HEK293 (cell line): ENCODE results near the gene RGL4.
A peak's percentile ranks its signal among the peaks of the same experiment; 100 is the strongest.

ENCODE experiments used
- CTCF ChIA-PET: fragments of 350-600 bp; formaldehyde crosslinking; extraction: SDS; loops from one replicate; lab custom pipeline; 2021; ENCODE audit warnings: antibody characterized with exemption; lab: Yijun Ruan, JAX
- POLR2A ChIA-PET: fragments of 300-600 bp; formaldehyde crosslinking; extraction: SDS; loops from one replicate; lab custom pipeline; 2020; ENCODE audit warnings: antibody characterized with exemption, inconsistent platforms; lab: Yijun Ruan, JAX
- H3K27ac ChIP-seq: fragments of 200-500 bp; sonication (Bioruptor generic); 2 replicates; pipeline ENCODE4 v1.5.1; 2014; ENCODE audit warnings: low read depth, low read length, control low read depth, inconsistent platforms; ENCODE audit errors: extremely low read depth
- H3K36me3 ChIP-seq, 2 experiments: fragments of 200-500 bp in 1 of 2; sonication (Bioruptor generic) in 1 of 2; 1 replicate in 1 of 2; 2 replicates in 1 of 2; pipeline ENCODE4 v1.5.1; 2014 to 2017; ENCODE audit warnings: inconsistent platforms in 2 of 2, low read length in 2 of 2; ENCODE audit not compliant: control insufficient read depth in 2 of 2, insufficient read depth in 1 of 2
- H3K4me1 ChIP-seq: fragments of 200-500 bp; sonication (Bioruptor generic); 2 replicates; pipeline ENCODE4 v1.5.1; 2014; ENCODE audit warnings: mild to moderate bottlenecking, low read length, inconsistent platforms; ENCODE audit not compliant: control insufficient read depth, insufficient read depth
- H3K4me3 ChIP-seq: 2 replicates; pipeline ENCODE4 v1.5.1; 2011; ENCODE audit warnings: low read depth, mild to moderate bottlenecking, control low read depth, low read length, moderate library complexity
- H3K9me3 ChIP-seq: fragments of 200-500 bp; sonication (Bioruptor generic); 2 replicates; pipeline ENCODE4 v1.5.1; 2014; ENCODE audit warnings: low read depth, low read length, inconsistent platforms; ENCODE audit not compliant: control insufficient read depth, insufficient read depth
- EGR2 ChIP-seq: fragments of 450-650 bp; formaldehyde crosslinking; IDR thresholded peaks from 2 replicates; pipeline ENCODE4 v1.5.1; 2016; ENCODE audit warnings: low read depth, missing biosample characterization, missing genetic modification characterization
- HOXC10 ChIP-seq: sonication (generic); formaldehyde crosslinking; IDR thresholded peaks from 2 replicates; pipeline ENCODE4 v1.8.1; 2023; ENCODE audit warnings: mild to moderate bottlenecking, missing genetic modification reagents
- KLF9 ChIP-seq: fragments of 450-650 bp; formaldehyde crosslinking; IDR thresholded peaks from 2 replicates; pipeline ENCODE4 v1.5.1; 2016; ENCODE audit warnings: missing biosample characterization, missing genetic modification characterization, low read depth
- OSR2 ChIP-seq: fragments of 450-650 bp; formaldehyde crosslinking; IDR thresholded peaks from 2 replicates; pipeline ENCODE4 v1.5.1; 2016; ENCODE audit warnings: missing biosample characterization, missing genetic modification characterization
- ZFP41 ChIP-seq: fragments of 450-650 bp; formaldehyde crosslinking; IDR thresholded peaks from 2 replicates; pipeline ENCODE4 v1.5.1; 2016; ENCODE audit warnings: missing biosample characterization, missing genetic modification characterization, borderline replicate concordance
- ZNF10 ChIP-seq: fragments of 450-650 bp; formaldehyde crosslinking; IDR thresholded peaks from 2 replicates; pipeline ENCODE4 v1.5.1; 2017; ENCODE audit warnings: missing biosample characterization, missing genetic modification characterization
- ZNF146 ChIP-seq: fragments of 450-650 bp; formaldehyde crosslinking; IDR thresholded peaks from 2 replicates; pipeline ENCODE4 v1.5.1; 2016; ENCODE audit warnings: missing biosample characterization, missing genetic modification characterization
- ZNF174 ChIP-seq: fragments of 450-650 bp; formaldehyde crosslinking; IDR thresholded peaks from 2 replicates; pipeline ENCODE4 v1.5.0; 2017; ENCODE audit warnings: missing biosample characterization, mild to moderate bottlenecking, missing genetic modification characterization
- ZNF18 ChIP-seq: fragments of 450-650 bp; formaldehyde crosslinking; IDR thresholded peaks from 2 replicates; pipeline ENCODE4 v1.5.1; 2016; ENCODE audit warnings: missing biosample characterization, missing genetic modification characterization
- ZNF221 ChIP-seq: fragments of 450-650 bp; formaldehyde crosslinking; IDR thresholded peaks from 2 replicates; pipeline ENCODE4 v1.5.1; 2017; ENCODE audit warnings: missing biosample characterization, missing genetic modification characterization, borderline replicate concordance
- ZNF423 ChIP-seq: fragments of 450-650 bp; formaldehyde crosslinking; IDR thresholded peaks from 2 replicates; pipeline ENCODE4 v1.5.1; 2016; ENCODE audit warnings: missing biosample characterization, missing genetic modification characterization
- ZNF473 ChIP-seq: fragments of 450-650 bp; formaldehyde crosslinking; IDR thresholded peaks from 2 replicates; pipeline ENCODE4 v1.5.1; 2017; ENCODE audit warnings: missing biosample characterization, missing genetic modification characterization
- ZNF560 ChIP-seq: fragments of 450-650 bp; formaldehyde crosslinking; IDR thresholded peaks from 2 replicates; pipeline ENCODE4 v1.5.1; 2017; ENCODE audit warnings: missing biosample characterization, missing genetic modification characterization, borderline replicate concordance
- ZNF626 ChIP-seq: fragments of 450-650 bp; sonication (Bioruptor Pico); formaldehyde crosslinking; IDR thresholded peaks from 2 replicates; pipeline ENCODE4 v1.5.1; 2018; ENCODE audit warnings: missing biosample characterization, missing genetic modification characterization, inconsistent platforms
- ZNF692 ChIP-seq: fragments of 450-650 bp; formaldehyde crosslinking; IDR thresholded peaks from 2 replicates; pipeline ENCODE4 v1.5.1; 2016; ENCODE audit warnings: missing biosample characterization, missing genetic modification characterization
- ZSCAN23 ChIP-seq: fragments of 450-650 bp; formaldehyde crosslinking; IDR thresholded peaks from 2 replicates; pipeline ENCODE4 v1.5.1; 2016; ENCODE audit warnings: missing biosample characterization, missing genetic modification characterization

The RGL4 gene

GRCh38 chr22:23713696-23714595, 23.1 kb downstream of the RGL4 start:
- CTCF ChIA-PET = interaction anchor here (1.0 kb wide), 1 partner anchor 136 kb away, joined by 4 read pairs; no protein-coding TSS in a partner anchor
- Histone ChIP-seq H3K36me3 (peaks cover 31 to 62% of the 10 kb centered on the region in 2 experiments), H3K9me3 (no peaks in the 10 kb centered on the region), H3K4me3 (no peak overlapping the region), H3K4me1 (no peaks in the 10 kb centered on the region), H3K27ac (no peak overlapping the region)
- POLR2A ChIA-PET = interaction anchor here (1.5 kb wide), 1 partner anchor 143 kb away, joined by 5 read pairs; the partner anchor contains the start of gene SLC2A11
- TF ChIP-seq ZNF423 (tag by site-specific recombination) (no peak), ZFP41 (tag by site-specific recombination) (no peak), ZNF626 (tag by site-specific recombination) (no peak), ZNF174 (tag by site-specific recombination) (no peak), ZNF692 (tag by site-specific recombination) (no peak), ZNF560 (tag by site-specific recombination) (no peak), ZNF18 (tag by site-specific recombination) (no peak), ZNF221 (tag by site-specific recombination) (no peak)

DNA sequence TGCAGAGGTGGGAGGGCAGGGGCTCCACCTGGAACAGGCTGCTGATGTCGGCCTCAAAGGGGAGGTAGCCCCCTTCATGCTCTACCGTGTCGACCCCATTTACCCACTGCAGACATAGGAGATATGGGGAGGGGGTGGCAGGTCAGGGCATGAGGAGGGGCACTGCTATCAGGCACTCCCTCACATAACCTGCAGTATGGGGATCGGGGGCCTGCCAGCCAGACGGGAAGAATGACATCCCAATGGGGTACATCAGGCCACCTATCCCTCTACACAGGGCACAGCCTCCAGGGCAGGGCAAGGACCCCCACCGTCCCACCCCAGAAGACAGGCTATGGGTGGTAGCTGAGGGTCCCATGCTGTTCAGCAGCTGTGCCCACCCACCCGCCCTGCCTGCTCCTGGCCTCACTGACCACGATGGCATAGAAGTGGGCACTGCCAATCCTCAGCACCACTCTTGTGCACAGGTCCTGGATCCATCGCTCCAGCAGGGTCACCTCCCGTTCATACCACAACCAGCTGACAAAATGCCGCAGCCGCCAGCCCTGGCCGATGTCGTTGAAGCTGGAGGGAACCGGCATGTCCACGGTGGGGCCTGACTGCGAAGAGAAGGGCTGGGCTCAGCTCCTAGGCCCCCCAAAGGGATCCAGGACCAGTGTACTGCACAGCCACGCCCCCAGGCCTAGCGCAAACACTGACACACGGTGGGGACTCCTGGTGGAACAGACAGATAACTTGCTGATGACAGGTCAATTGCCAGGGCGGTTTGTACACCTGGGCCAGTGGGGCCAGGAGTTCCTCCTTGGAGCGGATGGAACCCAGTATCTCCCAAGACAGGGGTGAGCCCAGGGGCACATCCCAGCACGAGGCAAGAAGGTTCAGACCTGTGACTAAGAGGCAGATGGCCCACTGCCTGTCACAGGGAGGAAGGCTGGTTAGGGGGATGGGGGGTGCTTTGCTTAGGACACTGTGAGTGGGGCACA, 24.1 kb downstream of the RGL4 start:
- no peak overlapping the region for H3K27ac ChIP-seq
- CTCF ChIA-PET = no interaction called here

DNA sequence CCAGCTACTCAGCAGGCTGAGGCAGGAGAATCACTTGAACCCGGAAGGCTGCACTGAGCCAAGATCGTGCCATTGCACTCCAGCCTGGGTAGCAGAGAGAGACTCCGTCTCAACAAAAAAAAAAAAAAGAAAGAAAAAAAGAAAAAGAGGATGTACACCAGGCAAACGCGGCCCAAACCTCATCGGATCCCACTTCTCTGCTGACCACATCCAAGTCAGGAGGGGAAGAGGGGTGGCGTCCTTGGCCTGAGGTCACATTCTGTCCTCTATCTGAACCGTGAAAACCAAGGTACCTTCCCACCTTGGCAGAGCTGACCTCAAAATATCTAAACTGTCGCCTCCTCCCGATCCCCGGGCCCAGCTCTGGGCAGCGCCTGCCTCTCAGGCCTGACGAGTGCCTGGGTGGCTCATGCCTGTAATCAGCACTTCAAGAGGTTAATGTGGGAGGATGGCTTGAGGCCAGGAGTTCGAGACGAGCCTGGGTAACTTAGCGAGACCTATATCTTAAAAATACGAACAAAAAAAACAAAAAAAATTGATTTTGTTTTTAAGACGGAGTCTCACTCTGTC, 25.1 kb downstream of the RGL4 start:
- TF ChIP-seq OSR2 (no peak), ZSCAN23 (no peak), EGR2 (tag by site-specific recombination) (0 out of 2 replicates have a peak, but pooled peaks have one; percentile 24)
- ChIA-PET CTCF (no interaction called here), POLR2A (interaction anchor here (1.0 to 1.2 kb wide), 3 partner anchors 35 to 178 kb away, joined by 3 to 5 read pairs (median 4); partner anchors contain the start of genes MIF and ZNF70)
- H3K4me3 ChIP-seq = peak overlapping the region; percentile 84; the same call in 1 of the 2 replicates
- H3K27ac ChIP-seq = 0 out of 2 replicates have a peak overlapping the region, but pooled peaks have one; percentile 75
- H3K36me3 ChIP-seq = peaks cover 27 to 42% of the 10 kb centered on the region in 2 experiments
- no peaks in the 10 kb centered on the region for H3K9me3 ChIP-seq
- no peaks in the 10 kb centered on the region for H3K4me1 ChIP-seq

More for the DNA sequence above, 24.1 kb downstream of the RGL4 start:
- POLR2A ChIA-PET = interaction anchor here (0.7 kb wide), 1 partner anchor 13 kb away, joined by 3 read pairs; no protein-coding TSS in a partner anchor
- TF ChIP-seq ZNF473 (tag by site-specific recombination) (no peak), ZNF10 (no peak), HOXC10 (no peak), ZNF146 (no peak), KLF9 (tag by site-specific recombination) (0 out of 2 replicates have a peak, but pooled peaks have one; percentile 14)
- Histone ChIP-seq H3K9me3 (no peaks in the 10 kb centered on the region), H3K4me1 (no peaks in the 10 kb centered on the region), H3K4me3 (no peak overlapping the region), H3K36me3 (peaks cover 31 to 52% of the 10 kb centered on the region in 2 experiments)
